Testis (tissue), 5 donors: ENCODE results near the gene GIMAP8. TPM values are rescaled to one million over a fixed set of nuclear protein-coding genes. Genes with fewer than 3 reads are reported as not detected.

Experiments
- DNase-seq: peaks from one replicate; pipeline ENCODE4 v3.0.0-alpha.2; 2019
- H3K27ac ChIP-seq, 2 donors: fragments of 200-600 bp; sonication (generic); one replicate each; pipeline ENCODE4 v1.5.1; 2019
- H3K27me3 ChIP-seq: fragments of 200-600 bp; sonication (generic); one replicate; pipeline ENCODE4 v1.5.1; 2019
- H3K36me3 ChIP-seq: fragments of 200-600 bp; sonication (generic); one replicate; pipeline ENCODE4 v1.5.1; 2017; ENCODE audit warnings: low read depth; ENCODE audit errors: missing control alignments
- H3K4me1 ChIP-seq: fragments of 200-600 bp; sonication (generic); one replicate; pipeline ENCODE4 v1.5.1; 2019
- H3K4me3 ChIP-seq, 2 donors: fragments of 200-600 bp; sonication (generic); one replicate each; pipeline ENCODE4 v1.5.1; 2017 to 2019
- H3K9me3 ChIP-seq: fragments of 200-600 bp; sonication (generic); one replicate; pipeline ENCODE4 v1.5.1; 2017
- CTCF ChIP-seq, 3 experiments: fragments of 450-650 bp in 2 of 3; fragments of 200-600 bp in 1 of 3; sonication (generic) in 1 of 3; IDR thresholded peaks; one replicate each; pipeline ENCODE4 v1.5.1; 2016 to 2019; ENCODE audit warnings: antibody characterized with exemption in 3 of 3, mild to moderate bottlenecking in 2 of 3, moderate library complexity in 1 of 3
- POLR2A ChIP-seq: fragments of 450-650 bp; IDR thresholded peaks from one replicate; pipeline ENCODE4 v1.6.1; 2017; ENCODE audit warnings: antibody characterized with exemption, mild to moderate bottlenecking, moderate library complexity
- WGBS, 2 donors: methylation state at CpG; one replicate each; pipeline ENCODE4 v1.1.5; 2018; 5-methylcytosine and 5-hydroxymethylcytosine counted together
- intact Hi-C: fragments of 100-400 bp; cut with DNase I; formaldehyde crosslinking; loops from one replicate; pipeline ENCODE4 v1.15.1; 2023; ENCODE audit warnings: low total_unique reads
- long read RNA-seq, 2 donors: transcript quantifications; one replicate each; lab custom pipeline, GENCODE V29; 2026
- polyA plus RNA-seq: library from polyadenylated mRNA; stranded (reverse); fragments of 350-450 nt; fragmentation: Illumina TruSeq; extraction: RNeasy Lipid Tissue Mini Kit (QIAGEN cat#74804); gene quantifications from one replicate; pipeline ENCODE4 v1.2.3, GENCODE V29; 2014; ENCODE audit warnings: low read depth, low replicate concordance; ENCODE audit not compliant: insufficient read depth
- total RNA-seq, 2 donors: library from RNA; depleted of rRNA; stranded (reverse); fragments of >200 nt; gene quantifications; one replicate each; pipeline ENCODE4 v1.2.3, GENCODE V29; 2016

Gene GIMAP8
- total RNA-seq: 1 to 10 TPM; 3.8 TPM
- 6.8 TPM for polyA plus RNA-seq
- long read RNA-seq, donor 1: 0 reads
- long read RNA-seq, donor 2: 0 reads

DNA sequence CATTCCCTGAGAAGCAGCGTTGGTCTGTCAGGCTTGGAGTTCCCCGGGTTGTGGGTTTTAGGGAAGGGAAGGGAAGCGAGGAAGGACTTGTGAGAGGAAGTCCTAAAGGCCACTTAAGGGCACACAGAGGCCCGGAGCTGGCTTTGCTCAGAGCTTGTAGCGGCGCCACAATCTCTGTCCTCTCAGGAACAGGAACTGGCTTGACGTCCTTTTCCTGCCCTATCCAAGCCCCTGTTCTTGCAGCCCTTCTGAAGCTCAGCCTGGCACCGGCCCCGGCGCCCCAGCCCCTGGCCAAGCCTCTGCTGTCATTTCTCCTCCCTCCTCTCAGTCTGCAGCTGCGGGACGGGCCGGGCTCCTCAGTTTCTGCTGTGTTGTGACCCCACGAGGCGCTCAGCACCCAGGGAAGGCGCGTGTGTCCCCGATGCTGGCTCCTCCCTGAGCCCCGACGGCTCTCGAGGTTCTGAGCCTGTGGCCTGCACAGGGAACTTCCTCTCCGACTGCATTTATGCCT is at the start of gene GIMAP8:
TSS of gene GIMAP8 (plus strand) at position 140 of the 511 bp plus-strand sequence. CDS start 16,069 bp downstream, outside the sequence.
- H3K27ac ChIP-seq: no peak within 1 kb of the TSS
- 66 to 75% methylated on average over 16 to 22 of the region's 22 CpGs for WGBS, 2 donors
- peak within 1 kb of the TSS; percentile 1 to 29 for H3K4me3 ChIP-seq
- no peaks in the 10 kb centered on the region for H3K27me3 ChIP-seq
- H3K9me3 ChIP-seq: no peaks in the 10 kb centered on the region
- TF ChIP-seq POLR2A (no peak), CTCF (IDR thresholded peaks at IDR 0.05) (no peak)
- H3K36me3 ChIP-seq: no peaks in the 10 kb centered on the region
- DNase-seq: peak; percentile 24
- intact Hi-C loops: no loop called here
- H3K4me1 ChIP-seq: peaks cover 3% of the 10 kb centered on the region

- TF ChIP-seq POLR2A (no peak), CTCF (IDR thresholded peaks at IDR 0.05) (no peak)
- Histone ChIP-seq H3K36me3 (no peaks in the 10 kb centered on the region), H3K27me3 (no peaks in the 10 kb centered on the region), H3K27ac (no peak overlapping the region), H3K9me3 (no peaks in the 10 kb centered on the region), H3K4me3 (no peak overlapping the region), H3K4me1 (peaks cover 29% of the 10 kb centered on the region)
- intact Hi-C loops: no loop called here
- DNase-seq: peak; percentile 51
- 67 to 69% methylated on average over 15 of the region's 15 CpGs for WGBS, 2 donors
These were observed 49.5 kb upstream of the GIMAP8 start for GRCh38 chr7:150400788-150401423.

DNA sequence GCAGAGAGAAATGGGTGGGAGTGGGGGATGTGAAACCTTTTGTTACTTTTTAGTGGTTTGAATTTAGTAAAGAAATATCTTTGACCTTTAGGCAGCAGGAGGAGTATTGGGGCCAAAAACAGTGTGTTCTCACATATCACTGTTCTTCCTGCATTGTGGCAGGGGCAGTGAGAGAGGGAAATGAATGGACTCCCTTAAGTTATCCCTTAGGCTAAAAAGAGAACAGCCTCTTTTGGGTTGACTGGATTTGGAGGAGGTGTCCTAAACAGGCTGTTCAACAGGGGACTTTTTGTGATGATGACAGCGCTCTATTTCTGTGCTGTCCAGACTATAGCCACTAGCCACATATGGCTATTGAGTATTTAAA is 49.0 kb upstream of the GIMAP8 start:
- no peaks in the 10 kb centered on the region for H3K9me3 ChIP-seq
- no peak overlapping the region for H3K4me3 ChIP-seq
- WGBS, 2 donors: 63 to 100% methylated on average over 1 of the region's 1 CpG
- intact Hi-C loops: no loop called here
- no peaks in the 10 kb centered on the region for H3K27me3 ChIP-seq
- TF ChIP-seq POLR2A (no peak), CTCF (IDR thresholded peaks at IDR 0.05) (no peak)
- peak overlapping the region in 1 of 2 donors; percentile 38 for H3K27ac ChIP-seq
- H3K4me1 ChIP-seq: peaks cover 29% of the 10 kb centered on the region
- H3K36me3 ChIP-seq: no peaks in the 10 kb centered on the region
- DNase-seq: no peak

DNA sequence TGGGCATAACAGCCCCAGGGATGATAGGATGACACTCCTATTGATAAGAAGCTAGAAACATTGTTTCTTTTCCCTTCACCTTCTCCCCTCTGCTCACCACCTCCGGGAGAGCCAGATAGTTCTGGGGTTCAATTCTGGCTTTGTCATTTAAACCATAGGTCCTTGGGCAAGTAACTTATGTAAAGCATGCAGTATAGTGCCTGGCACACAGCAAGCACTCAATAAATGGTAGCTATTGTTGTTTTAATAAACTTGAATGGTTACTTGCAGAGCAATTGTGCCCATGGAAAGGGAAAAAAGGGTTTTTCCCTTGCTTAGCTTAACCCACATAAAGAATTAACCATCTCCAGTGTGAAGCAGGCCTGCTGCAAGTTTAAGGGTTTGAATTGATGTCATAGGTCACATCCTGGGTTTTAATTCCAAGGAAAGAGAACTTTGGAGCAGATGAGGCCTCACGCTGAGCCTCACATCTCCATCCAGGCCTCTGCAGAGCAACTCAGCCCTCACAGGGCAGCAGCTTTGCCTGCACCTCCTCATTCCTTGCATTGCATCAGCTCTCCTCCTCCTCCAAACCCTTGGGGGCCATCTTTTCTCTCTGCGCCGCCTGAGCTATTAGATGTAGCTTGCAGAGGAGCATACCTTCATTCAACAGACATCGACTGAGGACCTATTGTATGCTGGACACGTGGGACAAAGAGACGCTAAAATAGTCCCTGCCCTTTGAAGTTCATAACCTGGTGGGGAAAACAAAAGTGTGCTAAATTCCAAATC is 48.4 kb upstream of the GIMAP8 start:
- peaks cover 35% of the 10 kb centered on the region for H3K4me1 ChIP-seq
- DNase-seq: no peak

More for the DNA sequence above, 48.4 kb upstream of the GIMAP8 start:
- H3K9me3 ChIP-seq: no peaks in the 10 kb centered on the region
- peak overlapping the region in 1 of 2 donors; percentile 96 for H3K27ac ChIP-seq
- 67 to 77% methylated on average over 7 of the region's 7 CpGs for WGBS, 2 donors
- no peak overlapping the region for H3K4me3 ChIP-seq
- no peaks in the 10 kb centered on the region for H3K36me3 ChIP-seq
- no peaks in the 10 kb centered on the region for H3K27me3 ChIP-seq
- intact Hi-C loops: no loop called here
- TF ChIP-seq POLR2A: no peak
- no peak for TF ChIP-seq CTCF (IDR thresholded peaks at IDR 0.05)
